Panc1 (cell line): ENCODE data around the gene BRF1.

Experiments
- POLR2AphosphoS5 ChIP-seq: IDR thresholded peaks from 2 replicates; pipeline ENCODE4 v1.6.1; 2012; ENCODE audit warnings: mild to moderate bottlenecking, low read depth, low read length, moderate library complexity
- SIN3A ChIP-seq: IDR thresholded peaks from 2 replicates; pipeline ENCODE4 v1.6.1; 2012; ENCODE audit warnings: low read depth, mild to moderate bottlenecking, low read length, moderate library complexity, borderline replicate concordance; ENCODE audit not compliant: insufficient read depth
- TCF7L2 ChIP-seq: IDR thresholded peaks from 2 replicates; pipeline ENCODE4 v1.6.1; 2011; ENCODE audit warnings: mild to moderate bottlenecking, low read depth, low read length, inconsistent platforms
- TF ChIP-seq, protein P1 (sequence below): fragments of 450-650 bp; IDR thresholded peaks from 2 replicates; pipeline ENCODE4 v1.5.1; 2017; ENCODE audit warnings: mild to moderate bottlenecking
- TF ChIP-seq, protein P2 (sequence below), 2 experiments: IDR thresholded peaks; 2 replicates each; pipeline ENCODE4 v1.6.1; 2011 to 2012; ENCODE audit warnings: low read depth in 2 of 2, control low read depth in 1 of 2, low read length in 1 of 2, mild to moderate bottlenecking in 1 of 2, moderate library complexity in 1 of 2; ENCODE audit not compliant: insufficient read depth in 1 of 2

DNA sequence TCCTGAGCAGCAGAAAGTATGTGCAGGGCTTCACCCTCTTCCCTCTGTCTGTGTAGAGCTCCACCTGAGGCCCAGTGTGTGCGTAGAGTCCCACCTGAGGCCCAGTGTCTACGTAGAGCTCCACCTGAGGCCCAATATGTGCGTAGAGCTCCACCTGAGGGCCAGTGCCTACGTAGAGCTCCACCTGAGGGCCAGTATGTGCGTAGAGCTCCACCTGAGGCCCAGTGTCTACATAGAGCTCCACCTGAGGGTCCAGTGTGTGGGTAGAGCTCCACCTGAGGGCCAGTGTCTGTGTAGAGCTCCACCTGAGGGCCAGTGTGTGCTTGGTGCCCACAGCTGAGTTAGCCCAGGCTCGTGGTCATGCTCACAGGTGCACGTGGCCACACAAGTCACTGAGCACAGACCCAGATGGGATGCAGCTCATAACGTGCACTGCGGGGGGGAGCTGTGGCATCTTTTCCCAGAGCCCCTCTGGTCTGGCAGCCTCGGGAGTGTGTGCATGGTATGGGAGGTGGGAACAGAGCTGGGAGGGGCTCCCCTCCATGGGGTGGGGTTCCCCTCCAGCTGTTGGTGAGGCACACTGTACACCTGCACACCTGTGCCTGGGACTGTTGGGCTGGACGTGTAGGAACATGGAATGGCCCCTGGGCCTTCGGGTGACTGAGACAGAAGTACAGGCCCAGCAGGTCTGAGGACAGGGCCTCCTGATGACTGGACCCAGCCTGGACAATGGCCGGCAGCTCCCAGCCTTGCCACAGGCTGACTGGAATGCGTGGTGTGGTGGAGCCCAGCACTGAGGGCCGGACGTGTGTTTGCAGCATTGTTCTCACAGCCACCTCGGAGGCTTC lies 33.8 kb upstream of the BRF1 start:
- TF ChIP-seq, protein P1, sequence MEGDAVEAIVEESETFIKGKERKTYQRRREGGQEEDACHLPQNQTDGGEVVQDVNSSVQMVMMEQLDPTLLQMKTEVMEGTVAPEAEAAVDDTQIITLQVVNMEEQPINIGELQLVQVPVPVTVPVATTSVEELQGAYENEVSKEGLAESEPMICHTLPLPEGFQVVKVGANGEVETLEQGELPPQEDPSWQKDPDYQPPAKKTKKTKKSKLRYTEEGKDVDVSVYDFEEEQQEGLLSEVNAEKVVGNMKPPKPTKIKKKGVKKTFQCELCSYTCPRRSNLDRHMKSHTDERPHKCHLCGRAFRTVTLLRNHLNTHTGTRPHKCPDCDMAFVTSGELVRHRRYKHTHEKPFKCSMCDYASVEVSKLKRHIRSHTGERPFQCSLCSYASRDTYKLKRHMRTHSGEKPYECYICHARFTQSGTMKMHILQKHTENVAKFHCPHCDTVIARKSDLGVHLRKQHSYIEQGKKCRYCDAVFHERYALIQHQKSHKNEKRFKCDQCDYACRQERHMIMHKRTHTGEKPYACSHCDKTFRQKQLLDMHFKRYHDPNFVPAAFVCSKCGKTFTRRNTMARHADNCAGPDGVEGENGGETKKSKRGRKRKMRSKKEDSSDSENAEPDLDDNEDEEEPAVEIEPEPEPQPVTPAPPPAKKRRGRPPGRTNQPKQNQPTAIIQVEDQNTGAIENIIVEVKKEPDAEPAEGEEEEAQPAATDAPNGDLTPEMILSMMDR = no peak
- no peak for TF ChIP-seq SIN3A
- TF ChIP-seq POLR2AphosphoS5 = no peak
- TF ChIP-seq, protein P2, sequence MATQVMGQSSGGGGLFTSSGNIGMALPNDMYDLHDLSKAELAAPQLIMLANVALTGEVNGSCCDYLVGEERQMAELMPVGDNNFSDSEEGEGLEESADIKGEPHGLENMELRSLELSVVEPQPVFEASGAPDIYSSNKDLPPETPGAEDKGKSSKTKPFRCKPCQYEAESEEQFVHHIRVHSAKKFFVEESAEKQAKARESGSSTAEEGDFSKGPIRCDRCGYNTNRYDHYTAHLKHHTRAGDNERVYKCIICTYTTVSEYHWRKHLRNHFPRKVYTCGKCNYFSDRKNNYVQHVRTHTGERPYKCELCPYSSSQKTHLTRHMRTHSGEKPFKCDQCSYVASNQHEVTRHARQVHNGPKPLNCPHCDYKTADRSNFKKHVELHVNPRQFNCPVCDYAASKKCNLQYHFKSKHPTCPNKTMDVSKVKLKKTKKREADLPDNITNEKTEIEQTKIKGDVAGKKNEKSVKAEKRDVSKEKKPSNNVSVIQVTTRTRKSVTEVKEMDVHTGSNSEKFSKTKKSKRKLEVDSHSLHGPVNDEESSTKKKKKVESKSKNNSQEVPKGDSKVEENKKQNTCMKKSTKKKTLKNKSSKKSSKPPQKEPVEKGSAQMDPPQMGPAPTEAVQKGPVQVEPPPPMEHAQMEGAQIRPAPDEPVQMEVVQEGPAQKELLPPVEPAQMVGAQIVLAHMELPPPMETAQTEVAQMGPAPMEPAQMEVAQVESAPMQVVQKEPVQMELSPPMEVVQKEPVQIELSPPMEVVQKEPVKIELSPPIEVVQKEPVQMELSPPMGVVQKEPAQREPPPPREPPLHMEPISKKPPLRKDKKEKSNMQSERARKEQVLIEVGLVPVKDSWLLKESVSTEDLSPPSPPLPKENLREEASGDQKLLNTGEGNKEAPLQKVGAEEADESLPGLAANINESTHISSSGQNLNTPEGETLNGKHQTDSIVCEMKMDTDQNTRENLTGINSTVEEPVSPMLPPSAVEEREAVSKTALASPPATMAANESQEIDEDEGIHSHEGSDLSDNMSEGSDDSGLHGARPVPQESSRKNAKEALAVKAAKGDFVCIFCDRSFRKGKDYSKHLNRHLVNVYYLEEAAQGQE (IDR thresholded peaks at IDR 0.05; ENCODE audit: insufficient read depth in 1 of 2, low read depth in 2 of 2, low read length in 1 of 2) = no peak
- TF ChIP-seq TCF7L2 = no peak
